Measurements from ENCODE around the gene SUGCT.

The SUGCT gene

GRCh38 chr7:40371806-40372440 lies 237.1 kb downstream of the SUGCT start:
- Histone ChIP-seq H3K9me3 (no peaks in the 10 kb centered on the region; the same call in 1 of the 2 replicates), H3K36me3 (no peaks in the 10 kb centered on the region), H3K4me1 (no peaks in the 10 kb centered on the region), H3K27me3 (no peaks in the 10 kb centered on the region), H3K4me3 (ENCODE audit: low read depth, low read length) (no peak overlapping the region)
- no peak for DNase-seq
- no peak for TF ChIP-seq CTCF (IDR thresholded peaks at IDR 0.05; ENCODE audit: low read depth, low read length)

GRCh38 chr7:40374575-40374974 lies 239.8 kb downstream of the SUGCT start:
- no peak for DNase-seq
- Histone ChIP-seq H3K9me3 (no peaks in the 10 kb centered on the region), H3K27me3 (no peaks in the 10 kb centered on the region), H3K36me3 (no peaks in the 10 kb centered on the region), H3K4me3 (ENCODE audit: low read depth, low read length) (no peak overlapping the region), H3K4me1 (no peaks in the 10 kb centered on the region)
- TF ChIP-seq CTCF (IDR thresholded peaks at IDR 0.05; ENCODE audit: low read depth, low read length) = no peak

GRCh38 chr7:40380111-40380510 lies 245.3 kb downstream of the SUGCT start:
- no peak for TF ChIP-seq CTCF (IDR thresholded peaks at IDR 0.05; ENCODE audit: low read depth, low read length)
- H3K36me3 ChIP-seq = no peaks in the 10 kb centered on the region
- H3K9me3 ChIP-seq = no peaks in the 10 kb centered on the region
- H3K27me3 ChIP-seq = no peaks in the 10 kb centered on the region
- no peak overlapping the region for H3K4me3 ChIP-seq (ENCODE audit: low read depth, low read length)
- DNase-seq = no peak
- no peaks in the 10 kb centered on the region for H3K4me1 ChIP-seq

- no peak for DNase-seq
- H3K9me3 ChIP-seq = no peaks in the 10 kb centered on the region
- no peak overlapping the region for H3K4me3 ChIP-seq (ENCODE audit: low read depth, low read length)
- no peaks in the 10 kb centered on the region for H3K4me1 ChIP-seq
- no peaks in the 10 kb centered on the region for H3K36me3 ChIP-seq
- no peaks in the 10 kb centered on the region for H3K27me3 ChIP-seq
- no peak for TF ChIP-seq CTCF (IDR thresholded peaks at IDR 0.05; ENCODE audit: low read depth, low read length)
Observed at GRCh38 chr7:40382145-40382544, 247.3 kb downstream of the SUGCT start.

- H3K27me3 ChIP-seq = no peaks in the 10 kb centered on the region
- no peak for DNase-seq
- no peak overlapping the region for H3K4me3 ChIP-seq (ENCODE audit: low read depth, low read length)
- no peaks in the 10 kb centered on the region for H3K9me3 ChIP-seq
- no peaks in the 10 kb centered on the region for H3K36me3 ChIP-seq
- TF ChIP-seq CTCF (IDR thresholded peaks at IDR 0.05; ENCODE audit: low read depth, low read length) = no peak
- 0 out of 2 replicates have a peak, but pooled peaks cover 1% of the 10 kb centered on the region for H3K4me1 ChIP-seq
Observed at GRCh38 chr7:40393660-40394059, 258.9 kb downstream of the SUGCT start.

- DNase-seq = no peak
- no peak overlapping the region for H3K4me3 ChIP-seq (ENCODE audit: low read depth, low read length)
- no peak for TF ChIP-seq CTCF (IDR thresholded peaks at IDR 0.05; ENCODE audit: low read depth, low read length)
Observed at GRCh38 chr7:40394400-40394799, 259.6 kb downstream of the SUGCT start.

More at GRCh38 chr7:40394400-40394799, 259.6 kb downstream of the SUGCT start:
- no peaks in the 10 kb centered on the region for H3K27me3 ChIP-seq
- H3K9me3 ChIP-seq = no peaks in the 10 kb centered on the region
- H3K36me3 ChIP-seq = no peaks in the 10 kb centered on the region
- H3K4me1 ChIP-seq = 0 out of 2 replicates have a peak, but pooled peaks cover 3% of the 10 kb centered on the region

Measured in BE2C (cell line).